GM18861 (cell line): ENCODE data around the gene BTBD9.

Source experiments
- ATAC-seq: cut with Tn5 transposase; IDR thresholded peaks from one replicate; pipeline ENCODE4 v1.9.1; 2021; ENCODE audit not compliant: unreplicated experiment

BTBD9 gene

GRCh38 chr6:38485488-38485887 lies 154.2 kb downstream of the BTBD9 start:
- ATAC-seq: no peak

GRCh38 chr6:38484656-38485055 lies 155.1 kb downstream of the BTBD9 start:
- no peak for ATAC-seq

- no peak for ATAC-seq
These were observed 156.2 kb downstream of the BTBD9 start for GRCh38 chr6:38483526-38483925.

- no peak for ATAC-seq
These were observed 157.3 kb downstream of the BTBD9 start for GRCh38 chr6:38482466-38482865.

GRCh38 chr6:38481851-38482250 lies 157.9 kb downstream of the BTBD9 start:
- no peak for ATAC-seq

GRCh38 chr6:38481211-38481836 lies 158.4 kb downstream of the BTBD9 start:
- ATAC-seq: no peak

- no peak for ATAC-seq
These were observed 159.7 kb downstream of the BTBD9 start for GRCh38 chr6:38480036-38480435.

- ATAC-seq: no peak
These were observed 160.4 kb downstream of the BTBD9 start for GRCh38 chr6:38479331-38479730.

- no peak for ATAC-seq
These were observed 162.0 kb downstream of the BTBD9 start for GRCh38 chr6:38477680-38478260.

- no peak for ATAC-seq
These were observed 162.8 kb downstream of the BTBD9 start for GRCh38 chr6:38476888-38477287.

GRCh38 chr6:38476141-38476540 lies 163.6 kb downstream of the BTBD9 start:
- ATAC-seq: no peak

GRCh38 chr6:38470548-38470947 lies 169.2 kb downstream of the BTBD9 start:
- ATAC-seq: no peak

GRCh38 chr6:38467566-38467965 lies 172.2 kb downstream of the BTBD9 start:
- no peak for ATAC-seq

- ATAC-seq: no peak
These were observed 179.5 kb downstream of the BTBD9 start for GRCh38 chr6:38460186-38460585.

- no peak for ATAC-seq
These were observed 180.4 kb downstream of the BTBD9 start for GRCh38 chr6:38459291-38459690.

- no peak for ATAC-seq
These were observed 185.9 kb downstream of the BTBD9 start for GRCh38 chr6:38453861-38454260.

GRCh38 chr6:38452816-38453660 lies 186.7 kb downstream of the BTBD9 start:
- ATAC-seq: no peak

- ATAC-seq: no peak
These were observed 189.0 kb downstream of the BTBD9 start for GRCh38 chr6:38450717-38451116.

- no peak for ATAC-seq
These were observed 193.8 kb downstream of the BTBD9 start for GRCh38 chr6:38445925-38446324.

GRCh38 chr6:38445336-38445735 lies 194.4 kb downstream of the BTBD9 start:
- no peak for ATAC-seq

GRCh38 chr6:38443352-38444144 lies 196.2 kb downstream of the BTBD9 start:
- ATAC-seq: no peak
